ENCODE results near the gene STAU1.

GRCh38 chr20:49183444-49183843, 4.7 kb downstream of the STAU1 start:
- TF ChIP-seq GATA3 (IDR thresholded peaks at IDR 0.05; ENCODE audit: low read depth, low read length) (no peak), GATA2 (IDR thresholded peaks at IDR 0.05; ENCODE audit: low read depth, low read length) (no peak)

Measured in SH-SY5Y (cell line).